Measurements from ENCODE around the gene RPL41.
"Not testable (repeated sequence)": the region's sequence is repeated elsewhere in the genome, so short reads cannot be mapped to it uniquely, and the experiment has no call there.

The RPL41 gene

GRCh38 chr12:56129206-56129941, 12.9 kb downstream of the RPL41 start:
- DNase-seq = no peak

- no peak for DNase-seq
Measured at GRCh38 chr12:56129942-56130495, 13.6 kb downstream of the RPL41 start.

- DNase-seq = no peak
Measured at GRCh38 chr12:56130876-56131275, 14.4 kb downstream of the RPL41 start.

GRCh38 chr12:56134897-56135296, 18.5 kb downstream of the RPL41 start:
- no peak for DNase-seq

- no peak for DNase-seq
Measured at GRCh38 chr12:56137853-56138571, 21.6 kb downstream of the RPL41 start.

GRCh38 chr12:56141946-56142784, 25.7 kb downstream of the RPL41 start:
- DNase-seq = no peak

- no peak for DNase-seq
Measured at GRCh38 chr12:56143217-56143616, 26.8 kb downstream of the RPL41 start.

- DNase-seq = no peak
Measured at GRCh38 chr12:56143870-56144269, 27.4 kb downstream of the RPL41 start.

GRCh38 chr12:56145217-56145616, 28.8 kb downstream of the RPL41 start:
- DNase-seq = no peak

- DNase-seq = no peak
Measured at GRCh38 chr12:56146492-56147460, 30.3 kb downstream of the RPL41 start.

- DNase-seq = no peak
Measured at GRCh38 chr12:56150563-56150962, 34.1 kb downstream of the RPL41 start.

GRCh38 chr12:56151672-56152131, 35.3 kb downstream of the RPL41 start:
- no peak for DNase-seq

- peak; percentile 62 for DNase-seq
Measured at GRCh38 chr12:56152132-56152755, 35.8 kb downstream of the RPL41 start, which contains the start of gene MYL6B. Gene MYL6B (plus strand): TSS chr12:56152587. CDS start chr12:56153919, 1,332 bp downstream.

- DNase-seq = no peak
Measured at GRCh38 chr12:56152756-56153677, 36.6 kb downstream of the RPL41 start.

GRCh38 chr12:56153678-56154065, 37.2 kb downstream of the RPL41 start:
- no peak for DNase-seq

GRCh38 chr12:56154246-56154771, 37.9 kb downstream of the RPL41 start:
- DNase-seq = no peak

GRCh38 chr12:56154818-56155217, 38.4 kb downstream of the RPL41 start:
- DNase-seq = no peak

GRCh38 chr12:56155256-56155845, 38.9 kb downstream of the RPL41 start:
- no peak for DNase-seq

GRCh38 chr12:56156464-56157200, 40.2 kb downstream of the RPL41 start:
- DNase-seq = not testable (repeated sequence)

Data from GOT3 (cell line).